Measurements from ENCODE around the gene SCTR.

The SCTR gene

GRCh38 chr2:119486886-119487285 is 37.4 kb downstream of the SCTR start:
- no peak for DNase-seq

GRCh38 chr2:119486196-119486827 is 38.0 kb downstream of the SCTR start:
- no peak for DNase-seq

- DNase-seq = no peak
These were observed 38.8 kb downstream of the SCTR start for GRCh38 chr2:119485336-119486110.

GRCh38 chr2:119484834-119485233 is 39.4 kb downstream of the SCTR start:
- DNase-seq = no peak

GRCh38 chr2:119483896-119484718 is 40.2 kb downstream of the SCTR start:
- DNase-seq = no peak

- DNase-seq = no peak
These were observed 40.9 kb downstream of the SCTR start for GRCh38 chr2:119483395-119483753.

- no peak for DNase-seq
These were observed 41.5 kb downstream of the SCTR start for GRCh38 chr2:119482481-119483394.

GRCh38 chr2:119481501-119482455 is 42.5 kb downstream of the SCTR start:
- DNase-seq = no peak

GRCh38 chr2:119480718-119481142 is 43.6 kb downstream of the SCTR start:
- DNase-seq = no peak

- DNase-seq = no peak
These were observed 44.1 kb downstream of the SCTR start for GRCh38 chr2:119480184-119480583.

- no peak for DNase-seq
These were observed 45.3 kb downstream of the SCTR start for GRCh38 chr2:119478978-119479295.

- DNase-seq = no peak
These were observed 45.9 kb downstream of the SCTR start for GRCh38 chr2:119478188-119478977.

- no peak for DNase-seq
These were observed 47.2 kb downstream of the SCTR start for GRCh38 chr2:119477113-119477505.

GRCh38 chr2:119476301-119477112 is 47.8 kb downstream of the SCTR start:
- no peak for DNase-seq

GRCh38 chr2:119475857-119476244 is 48.4 kb downstream of the SCTR start:
- no peak for DNase-seq

GRCh38 chr2:119475225-119475856 is 48.9 kb downstream of the SCTR start:
- DNase-seq = no peak

GRCh38 chr2:119474371-119475224 is 49.7 kb downstream of the SCTR start:
- DNase-seq = no peak

GRCh38 chr2:119473621-119474370 is 50.5 kb downstream of the SCTR start:
- DNase-seq = no peak
